Pons (tissue), 1 donor: Measurements from ENCODE around the gene SOX5.
"Not testable (repeated sequence)": the region's sequence is repeated elsewhere in the genome, so short reads cannot be mapped to it uniquely, and the experiment has no call there.

Experiments used
- DNase-seq: peaks from one replicate; pipeline ENCODE4 v3.0.0-alpha.2; 2016; ENCODE audit warnings: low spot score

Gene SOX5

DNA sequence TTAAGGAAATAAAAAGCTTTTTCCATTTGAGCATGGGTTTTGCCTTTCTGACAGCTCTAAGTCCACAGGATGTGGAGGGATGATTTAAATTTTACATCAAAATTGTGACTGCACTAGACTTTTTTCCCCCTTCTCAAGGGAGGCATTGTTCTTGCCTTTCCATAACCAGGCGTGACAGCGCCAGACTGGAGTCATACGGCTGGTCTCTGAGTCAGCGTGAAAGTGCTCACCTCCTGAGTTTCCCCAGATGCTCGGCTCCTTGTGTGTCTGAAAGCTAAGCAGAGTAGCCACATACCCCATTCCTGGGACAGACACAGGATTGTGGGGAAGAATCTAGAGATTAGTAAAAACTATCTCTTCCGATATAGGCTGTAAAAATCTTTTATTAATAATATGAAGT lies 43.1 kb downstream of the SOX5 start:
- DNase-seq: peak; percentile 37

GRCh38 chr12:23899434-23899833 lies 50.0 kb downstream of the SOX5 start:
- DNase-seq: no peak

DNA sequence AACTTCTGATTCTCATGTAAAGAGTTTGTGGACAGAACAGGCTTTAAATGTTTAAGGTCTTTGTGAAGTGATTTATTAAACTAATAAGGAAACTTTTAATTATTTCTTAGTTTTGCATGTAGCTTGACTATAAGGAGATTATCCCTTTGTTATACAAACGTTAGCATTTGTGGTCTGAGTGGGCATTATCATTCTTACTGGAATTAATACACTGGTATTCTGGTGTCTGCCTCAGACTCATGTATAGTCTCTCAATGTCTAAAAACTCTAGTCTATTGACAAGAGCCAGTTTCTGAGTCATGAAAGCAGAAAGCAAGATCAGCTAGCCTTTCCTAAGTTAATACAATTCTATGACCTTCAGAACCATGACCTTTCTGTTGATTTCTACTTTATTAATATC lies 51.3 kb downstream of the SOX5 start:
- no peak for DNase-seq

GRCh38 chr12:23895792-23896218 lies 53.7 kb downstream of the SOX5 start:
- peak; percentile 60 for DNase-seq

GRCh38 chr12:23893611-23894010 lies 55.9 kb downstream of the SOX5 start:
- no peak for DNase-seq

DNA sequence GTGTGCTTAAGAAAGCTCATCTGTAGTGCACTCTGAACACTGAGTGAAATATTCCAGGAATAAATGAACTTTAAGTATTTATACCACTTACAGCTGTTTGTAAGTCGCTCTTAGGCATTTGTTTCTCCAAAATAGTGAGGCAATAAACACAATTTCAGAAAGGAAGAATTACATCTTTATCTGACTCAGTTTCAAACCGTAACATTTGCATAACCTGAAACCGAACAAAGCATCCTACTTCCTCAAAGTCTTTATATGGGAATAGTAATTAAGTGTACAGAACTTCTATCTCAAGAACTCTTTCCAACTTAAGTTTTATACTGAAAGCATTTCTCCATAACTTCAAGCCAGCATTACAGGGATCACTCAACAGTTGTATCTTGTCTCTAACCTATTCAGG lies 58.4 kb downstream of the SOX5 start:
- no peak for DNase-seq

- DNase-seq: no peak
Observed at GRCh38 chr12:23889069-23889440, 60.4 kb downstream of the SOX5 start.

DNA sequence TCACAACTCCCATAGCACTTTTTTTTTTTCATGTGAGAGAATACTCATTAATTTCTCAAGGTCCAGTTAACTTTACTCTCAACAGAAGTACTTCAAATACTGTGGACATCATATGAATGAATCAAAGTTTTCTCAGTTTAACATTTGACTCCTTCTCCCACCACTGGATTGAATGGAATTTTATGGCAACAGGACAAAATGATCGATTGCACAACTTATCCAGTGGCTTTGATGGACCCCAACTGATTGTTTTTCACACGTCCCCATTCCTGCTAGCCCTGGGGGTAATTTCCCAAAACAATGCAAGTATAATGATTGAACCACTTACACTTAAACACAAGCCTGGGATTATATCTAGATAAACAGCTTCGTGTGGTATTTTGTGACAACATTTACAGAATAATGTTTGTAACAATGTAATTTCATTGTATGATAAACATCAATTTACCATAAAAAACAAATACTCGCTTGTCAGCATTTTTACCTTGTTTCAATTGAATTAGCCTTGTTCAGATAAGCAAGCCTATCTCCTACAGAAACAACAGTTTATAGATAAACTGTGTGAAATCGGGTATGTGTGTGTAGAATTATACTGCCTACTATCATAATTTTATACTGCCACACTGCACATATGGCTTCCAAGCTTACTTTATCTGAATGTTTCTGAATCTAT lies 60.9 kb downstream of the SOX5 start:
- DNase-seq: no peak

- no peak for DNase-seq
Observed at GRCh38 chr12:23887055-23887835, 62.2 kb downstream of the SOX5 start.

- DNase-seq: no peak
Observed at GRCh38 chr12:23885394-23885793, 64.1 kb downstream of the SOX5 start.

- DNase-seq: no peak
Observed at GRCh38 chr12:23884909-23885308, 64.6 kb downstream of the SOX5 start.

GRCh38 chr12:23880988-23881387 lies 68.5 kb downstream of the SOX5 start:
- DNase-seq: no peak

DNA sequence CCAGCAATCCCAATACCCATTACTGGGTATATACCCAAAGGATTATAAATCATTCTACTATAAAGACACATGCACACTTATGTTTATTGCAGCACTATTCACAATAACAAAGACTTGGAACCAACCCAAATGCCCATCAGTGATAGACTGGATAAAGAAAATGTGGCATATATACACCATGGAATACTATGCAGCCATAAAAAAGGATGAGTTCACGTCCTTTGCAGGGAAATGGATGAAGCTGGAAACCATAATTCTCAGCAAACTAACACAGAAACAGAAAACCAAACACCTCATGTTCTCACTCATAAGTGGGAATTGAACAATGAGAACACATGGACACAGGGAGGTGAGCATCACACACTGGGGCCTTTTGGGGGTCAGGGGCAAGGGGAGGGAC lies 72.9 kb downstream of the SOX5 start:
- DNase-seq: not testable (repeated sequence)

- DNase-seq: no peak
Observed at GRCh38 chr12:23867794-23868193, 81.7 kb downstream of the SOX5 start.

DNA sequence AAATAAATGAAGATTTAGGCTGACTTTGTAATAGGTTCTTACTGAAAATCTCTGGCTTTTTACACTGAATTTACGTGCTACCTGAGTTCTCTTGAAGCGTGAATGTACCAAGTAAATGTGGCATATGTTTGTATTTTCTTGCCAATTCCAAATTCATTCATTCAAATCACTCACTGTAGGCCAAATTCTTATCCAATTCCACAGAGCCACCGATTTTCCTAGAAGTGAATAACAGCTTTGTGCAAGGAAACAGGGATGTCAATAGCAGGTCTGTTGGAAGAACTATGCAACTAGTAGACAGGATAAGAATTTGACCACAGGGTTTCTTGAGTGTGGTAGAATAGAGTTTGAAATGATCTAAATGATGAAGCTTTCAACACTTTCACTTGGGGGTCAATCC lies 86.8 kb downstream of the SOX5 start:
- DNase-seq: peak; percentile 31

GRCh38 chr12:23860019-23860418 lies 89.5 kb downstream of the SOX5 start:
- no peak for DNase-seq

DNA sequence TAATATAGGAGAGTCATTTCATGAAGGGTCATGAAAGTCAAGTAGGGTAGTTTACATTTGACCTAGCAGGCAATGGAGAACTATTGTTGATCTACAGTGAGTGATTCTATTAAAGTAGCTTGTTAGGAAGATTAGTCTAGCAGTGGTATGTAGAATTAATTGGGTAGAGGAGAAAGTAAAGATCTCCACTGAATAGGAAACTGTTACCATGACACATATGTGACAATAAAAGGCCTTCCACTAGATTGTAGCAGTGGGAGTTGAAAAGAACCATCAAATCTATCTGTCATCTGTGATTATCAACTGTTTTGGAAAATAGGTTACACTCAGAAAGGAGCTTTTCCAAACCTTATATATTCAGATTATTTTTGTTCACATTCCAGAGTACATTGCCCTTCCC lies 92.3 kb downstream of the SOX5 start:
- DNase-seq: no peak

- no peak for DNase-seq
Observed at GRCh38 chr12:23855813-23856212, 93.7 kb downstream of the SOX5 start.

GRCh38 chr12:23854598-23854997 lies 94.9 kb downstream of the SOX5 start:
- no peak for DNase-seq

GRCh38 chr12:23853640-23854039 lies 95.8 kb downstream of the SOX5 start:
- DNase-seq: no peak

- DNase-seq: no peak
Observed at GRCh38 chr12:23851602-23852001, 97.9 kb downstream of the SOX5 start.

- DNase-seq: no peak
Observed at GRCh38 chr12:23847857-23848256, 101.6 kb downstream of the SOX5 start.

- no peak for DNase-seq
Observed at GRCh38 chr12:23843958-23844357, 105.5 kb downstream of the SOX5 start.

DNA sequence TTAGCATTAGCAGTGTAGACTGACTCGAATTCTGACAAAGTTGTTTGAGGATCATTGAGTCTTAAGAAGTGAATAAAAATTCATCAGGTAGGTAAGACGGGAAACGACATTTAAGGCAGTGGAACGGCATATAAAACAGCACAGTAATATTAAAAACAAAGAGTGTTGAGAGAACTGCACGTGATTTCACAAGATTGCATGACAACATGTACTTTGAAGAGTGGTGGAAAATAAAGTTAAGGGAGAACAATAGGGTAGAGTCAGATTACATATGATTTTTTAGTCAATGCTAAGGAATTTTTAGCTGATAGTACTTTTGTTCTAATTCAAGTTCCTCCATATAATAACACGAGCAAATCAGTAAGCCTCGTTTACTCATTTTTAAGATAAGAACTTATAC lies 115.4 kb downstream of the SOX5 start:
- no peak for DNase-seq
